ENCODE data around the gene SPOP. TPM values are rescaled to one million over a fixed set of nuclear protein-coding genes. Genes with fewer than 3 reads are reported as not detected.

The SPOP gene
- total RNA-seq, 1 donor from 2014 or later = 81.8 TPM

DNA sequence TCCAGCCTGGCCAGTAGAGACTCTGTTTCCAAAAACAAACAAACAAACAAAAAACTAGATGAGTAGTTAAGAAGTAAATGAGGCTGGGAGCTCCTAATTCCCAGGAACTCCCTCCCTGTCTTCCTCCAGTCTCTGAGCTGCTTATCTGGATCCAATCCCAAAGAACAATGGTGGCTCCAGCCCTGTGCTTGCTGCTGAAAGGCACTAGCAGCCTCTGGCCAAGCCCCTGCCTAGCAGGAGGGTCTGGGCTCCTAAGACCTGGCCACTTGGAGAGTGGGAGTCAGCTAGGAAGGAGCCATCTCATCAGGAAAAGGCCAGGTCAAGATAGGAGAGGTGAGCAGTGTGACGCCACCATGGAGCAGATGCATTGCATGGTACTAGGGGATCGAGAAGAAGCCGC lies 44.2 kb upstream of the SPOP start:
- Histone ChIP-seq H3K4me1 (peaks cover 19% of the 10 kb centered on the region), H3K36me3 (peaks cover 51% of the 10 kb centered on the region), H3K9me3 (no peaks in the 10 kb centered on the region), H3K27me3 (ENCODE audit: low read depth) (no peaks in the 10 kb centered on the region), H3K4me3 (no peak overlapping the region), H3K27ac (no peak overlapping the region)
- TF ChIP-seq, protein P1, sequence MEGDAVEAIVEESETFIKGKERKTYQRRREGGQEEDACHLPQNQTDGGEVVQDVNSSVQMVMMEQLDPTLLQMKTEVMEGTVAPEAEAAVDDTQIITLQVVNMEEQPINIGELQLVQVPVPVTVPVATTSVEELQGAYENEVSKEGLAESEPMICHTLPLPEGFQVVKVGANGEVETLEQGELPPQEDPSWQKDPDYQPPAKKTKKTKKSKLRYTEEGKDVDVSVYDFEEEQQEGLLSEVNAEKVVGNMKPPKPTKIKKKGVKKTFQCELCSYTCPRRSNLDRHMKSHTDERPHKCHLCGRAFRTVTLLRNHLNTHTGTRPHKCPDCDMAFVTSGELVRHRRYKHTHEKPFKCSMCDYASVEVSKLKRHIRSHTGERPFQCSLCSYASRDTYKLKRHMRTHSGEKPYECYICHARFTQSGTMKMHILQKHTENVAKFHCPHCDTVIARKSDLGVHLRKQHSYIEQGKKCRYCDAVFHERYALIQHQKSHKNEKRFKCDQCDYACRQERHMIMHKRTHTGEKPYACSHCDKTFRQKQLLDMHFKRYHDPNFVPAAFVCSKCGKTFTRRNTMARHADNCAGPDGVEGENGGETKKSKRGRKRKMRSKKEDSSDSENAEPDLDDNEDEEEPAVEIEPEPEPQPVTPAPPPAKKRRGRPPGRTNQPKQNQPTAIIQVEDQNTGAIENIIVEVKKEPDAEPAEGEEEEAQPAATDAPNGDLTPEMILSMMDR (IDR thresholded peaks at IDR 0.05) = no peak
- ATAC-seq (no peak), DNase-seq (no peak)
- intact Hi-C loops (cut with DNase I) = no loop called here

DNA sequence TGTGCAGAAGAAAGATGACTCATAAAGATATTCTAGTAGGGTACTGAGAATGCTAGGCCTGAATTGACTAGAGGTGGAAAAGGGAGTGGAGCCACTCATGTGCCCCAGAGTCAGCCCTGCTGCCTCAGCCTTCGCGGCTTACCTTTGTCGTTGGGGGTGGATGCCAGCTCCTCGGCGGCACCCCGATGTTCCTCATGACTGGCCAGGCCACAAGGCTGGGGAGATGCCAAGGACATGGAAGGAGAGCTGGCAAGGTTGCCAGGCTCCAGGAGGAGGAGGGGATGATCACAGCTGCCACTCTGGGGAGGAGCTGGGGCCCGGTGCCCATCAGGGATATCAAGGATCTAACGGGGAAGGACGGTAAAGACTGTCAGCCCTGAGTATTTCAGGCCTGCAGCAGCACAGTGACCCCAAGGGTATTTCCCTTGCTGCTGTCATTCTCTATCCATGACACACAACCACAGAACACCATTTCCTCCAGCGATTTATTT lies 39.5 kb upstream of the SPOP start:
- DNase-seq = no peak
- H3K36me3 ChIP-seq = peaks cover 91% of the 10 kb centered on the region
- ATAC-seq = no peak
- no peaks in the 10 kb centered on the region for H3K27me3 ChIP-seq (ENCODE audit: low read depth)
- intact Hi-C loops (cut with DNase I) = no loop called here
- H3K27ac ChIP-seq = no peak overlapping the region
- no peak overlapping the region for H3K4me3 ChIP-seq
- TF ChIP-seq, protein P1 (IDR thresholded peaks at IDR 0.05) = no peak
- no peaks in the 10 kb centered on the region for H3K4me1 ChIP-seq
- no peaks in the 10 kb centered on the region for H3K9me3 ChIP-seq

DNA sequence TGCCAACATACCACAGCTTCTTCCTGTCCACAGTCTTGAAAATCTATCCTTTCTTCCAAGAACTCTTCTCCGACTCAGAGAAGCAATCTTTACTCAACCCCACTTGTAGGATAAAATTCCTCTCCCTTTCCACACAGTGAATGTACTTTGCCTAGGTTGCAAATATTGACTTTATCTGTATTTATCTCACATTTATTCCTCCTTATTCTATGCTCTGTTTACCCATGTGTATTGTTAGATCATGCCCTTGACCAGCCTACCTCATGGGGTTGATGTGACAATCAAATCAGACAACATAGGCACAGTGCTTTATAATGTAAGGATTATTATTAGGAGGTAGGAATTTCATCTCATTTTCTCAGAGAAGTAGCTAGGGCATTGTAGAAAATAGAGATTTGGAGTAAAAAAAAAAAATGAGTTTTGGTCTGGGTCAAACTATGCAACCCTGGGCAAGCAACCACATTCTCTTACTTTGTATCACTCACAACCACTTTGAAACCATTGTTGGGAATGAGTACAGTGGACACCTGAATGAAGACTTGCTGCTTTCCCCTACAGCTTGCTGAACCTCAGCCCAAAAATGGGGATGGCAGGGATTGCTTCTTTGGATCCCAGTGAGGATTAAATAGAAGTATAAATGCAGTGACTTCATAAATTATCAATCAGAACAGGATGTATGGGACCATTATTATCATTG lies 38.9 kb upstream of the SPOP start:
- DNase-seq = no peak
- intact Hi-C loops (cut with DNase I) = no loop called here

DNA sequence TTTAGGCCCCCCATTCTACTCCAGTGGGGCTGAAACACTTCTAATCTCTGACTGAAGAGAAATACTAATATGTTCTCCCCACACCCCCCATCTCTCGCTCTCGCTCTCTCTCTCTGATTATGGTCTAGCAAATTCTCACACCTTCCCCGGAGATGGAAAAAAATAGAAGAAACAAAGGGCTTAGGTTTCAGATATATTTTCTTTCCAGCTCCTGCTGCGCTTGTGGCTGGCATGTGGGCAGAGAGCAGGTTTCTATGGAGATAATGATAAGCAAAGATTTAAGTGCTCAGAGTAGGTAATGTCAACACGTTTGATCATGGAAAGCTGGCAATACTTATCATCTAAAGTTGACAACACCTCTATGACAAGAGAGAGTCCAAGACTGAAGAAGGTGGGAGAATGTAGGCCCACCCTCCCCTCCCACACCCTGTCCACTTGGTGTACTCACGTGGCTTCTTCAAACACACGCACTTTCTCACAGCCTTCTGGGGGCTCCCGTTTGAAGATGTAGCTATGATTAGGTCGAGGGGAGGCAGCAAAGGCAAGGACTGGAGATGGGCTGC lies 37.9 kb upstream of the SPOP start:
- peak overlapping the region; percentile 65 for H3K27ac ChIP-seq
- no peaks in the 10 kb centered on the region for H3K9me3 ChIP-seq
- peaks cover 93% of the 10 kb centered on the region for H3K36me3 ChIP-seq
- no peaks in the 10 kb centered on the region for H3K4me1 ChIP-seq
- H3K27me3 ChIP-seq (ENCODE audit: low read depth) = no peaks in the 10 kb centered on the region
- ATAC-seq (peak; percentile 65 to 68), DNase-seq (no peak)
- no peak overlapping the region for H3K4me3 ChIP-seq
- TF ChIP-seq, protein P1 (IDR thresholded peaks at IDR 0.05) = no peak
- intact Hi-C loops (cut with DNase I) = no loop called here

More for the DNA sequence above, 38.9 kb upstream of the SPOP start:
- no peaks in the 10 kb centered on the region for H3K9me3 ChIP-seq
- H3K4me3 ChIP-seq = no peak overlapping the region
- no peaks in the 10 kb centered on the region for H3K4me1 ChIP-seq
- TF ChIP-seq, protein P1 (IDR thresholded peaks at IDR 0.05) = no peak
- no peak for ATAC-seq
- peaks cover 92% of the 10 kb centered on the region for H3K36me3 ChIP-seq
- H3K27ac ChIP-seq = peak overlapping the region; percentile 65
- H3K27me3 ChIP-seq (ENCODE audit: low read depth) = no peaks in the 10 kb centered on the region

DNA sequence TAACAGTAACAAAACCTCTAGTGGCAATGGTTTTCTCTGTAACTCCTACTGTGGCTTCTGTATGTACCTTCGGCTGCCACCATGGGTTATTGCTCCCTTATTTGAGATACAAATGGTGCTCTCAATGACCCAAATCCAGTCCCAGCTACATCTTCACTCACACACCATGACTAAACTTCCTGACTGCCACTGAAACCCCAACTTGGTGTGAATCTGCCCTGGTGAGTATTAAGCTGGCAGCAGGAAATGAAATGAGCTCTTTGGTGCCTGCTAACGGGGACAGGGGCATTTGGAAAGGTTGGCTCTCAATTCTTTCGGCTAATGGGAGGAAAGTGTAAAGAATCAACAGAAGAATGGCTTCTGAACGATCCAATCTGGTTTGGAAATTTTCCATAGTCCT lies 37.3 kb upstream of the SPOP start:
- H3K27ac ChIP-seq = peak overlapping the region; percentile 65
- intact Hi-C loops (cut with DNase I) = no loop called here
- TF ChIP-seq, protein P1 (IDR thresholded peaks at IDR 0.05) = no peak

More for the DNA sequence above, 37.3 kb upstream of the SPOP start:
- H3K4me3 ChIP-seq = no peak overlapping the region
- H3K36me3 ChIP-seq = peaks cover 92% of the 10 kb centered on the region
- ATAC-seq (peak in 1 of 2 donors; percentile 39), DNase-seq (no peak)
- H3K9me3 ChIP-seq = no peaks in the 10 kb centered on the region
- H3K4me1 ChIP-seq = no peaks in the 10 kb centered on the region
- H3K27me3 ChIP-seq (ENCODE audit: low read depth) = no peaks in the 10 kb centered on the region
